ENCODE results near the gene PEPD. TPM values are rescaled to one million over a fixed set of nuclear protein-coding genes. Genes with fewer than 3 reads are reported as not detected.

The PEPD gene
- total RNA-seq, 2 donors from 2014 or later, result 52.2 to 67.9 TPM

DNA sequence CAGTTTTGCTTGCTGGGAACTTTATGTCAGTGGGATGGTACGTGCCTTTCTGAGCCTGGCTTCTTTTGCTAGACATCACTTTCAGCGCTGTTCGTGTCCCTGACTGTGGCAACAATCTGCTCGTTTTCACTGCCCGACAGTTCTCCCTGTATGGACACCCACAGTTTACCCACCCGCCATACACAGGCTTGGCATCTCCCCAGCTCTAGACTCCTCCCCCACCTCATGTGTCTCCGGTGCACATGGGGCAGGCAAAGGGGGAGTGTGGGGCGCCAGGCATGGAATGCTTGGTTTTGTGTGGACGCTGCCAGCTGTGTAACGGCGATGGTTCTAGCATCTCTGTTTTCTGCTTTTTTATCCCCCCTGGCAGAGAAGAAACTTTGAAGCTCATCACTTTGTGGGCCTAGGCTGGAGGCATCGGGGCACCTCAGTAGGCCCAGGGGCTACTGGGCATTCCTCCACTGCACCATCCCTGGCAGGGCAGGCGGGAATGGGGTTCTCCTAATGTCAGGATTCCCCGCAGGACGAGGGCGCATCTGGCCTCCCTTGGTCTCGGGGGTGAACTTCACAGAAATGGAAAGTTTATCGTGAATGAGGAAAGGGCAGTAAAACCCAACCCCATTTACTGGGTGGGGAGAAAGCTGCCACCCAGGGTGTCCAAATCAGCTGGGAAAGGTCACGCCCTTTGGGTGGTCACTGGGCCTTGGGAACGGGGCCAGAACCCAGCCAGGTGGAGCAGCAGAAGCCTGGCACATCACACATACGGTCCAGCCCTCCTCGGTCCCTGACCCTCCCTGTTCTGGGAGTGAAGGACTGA is 87.3 kb downstream of the PEPD start:
- no peak for DNase-seq
- no peak overlapping the region for H3K27ac Mint-ChIP-seq
- H3K4me1 ChIP-seq (ENCODE audit: control insufficient read depth, insufficient read depth, low read length), result no peaks in the 10 kb centered on the region
- no peak overlapping the region for H3K4me3 ChIP-seq (ENCODE audit: low read length)
- WGBS, 2 experiments (ENCODE audit: insufficient coverage in 1 of 2, insufficient read length in 1 of 2), result 92 to 97% methylated on average over 4 to 22 of the region's 22 CpGs
- no peaks in the 10 kb centered on the region for H3K36me3 ChIP-seq (ENCODE audit: control insufficient read depth, insufficient read depth, low read length)
- no peak overlapping the region for H3K9ac ChIP-seq (ENCODE audit: extremely low read depth, low read length, poor library complexity, severe bottlenecking)
- no peaks in the 10 kb centered on the region for H3K36me3 Mint-ChIP-seq (ENCODE audit: low read depth)
- H3K27ac ChIP-seq (ENCODE audit: low read depth, low read length), result peak overlapping the region; percentile 83
- TF ChIP-seq, protein P1, sequence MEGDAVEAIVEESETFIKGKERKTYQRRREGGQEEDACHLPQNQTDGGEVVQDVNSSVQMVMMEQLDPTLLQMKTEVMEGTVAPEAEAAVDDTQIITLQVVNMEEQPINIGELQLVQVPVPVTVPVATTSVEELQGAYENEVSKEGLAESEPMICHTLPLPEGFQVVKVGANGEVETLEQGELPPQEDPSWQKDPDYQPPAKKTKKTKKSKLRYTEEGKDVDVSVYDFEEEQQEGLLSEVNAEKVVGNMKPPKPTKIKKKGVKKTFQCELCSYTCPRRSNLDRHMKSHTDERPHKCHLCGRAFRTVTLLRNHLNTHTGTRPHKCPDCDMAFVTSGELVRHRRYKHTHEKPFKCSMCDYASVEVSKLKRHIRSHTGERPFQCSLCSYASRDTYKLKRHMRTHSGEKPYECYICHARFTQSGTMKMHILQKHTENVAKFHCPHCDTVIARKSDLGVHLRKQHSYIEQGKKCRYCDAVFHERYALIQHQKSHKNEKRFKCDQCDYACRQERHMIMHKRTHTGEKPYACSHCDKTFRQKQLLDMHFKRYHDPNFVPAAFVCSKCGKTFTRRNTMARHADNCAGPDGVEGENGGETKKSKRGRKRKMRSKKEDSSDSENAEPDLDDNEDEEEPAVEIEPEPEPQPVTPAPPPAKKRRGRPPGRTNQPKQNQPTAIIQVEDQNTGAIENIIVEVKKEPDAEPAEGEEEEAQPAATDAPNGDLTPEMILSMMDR (conservative IDR thresholded peaks at IDR 0.05), result no peak
- no peak overlapping the region for H3K4me3 Mint-ChIP-seq
- no peaks in the 10 kb centered on the region for H3K27me3 Mint-ChIP-seq (ENCODE audit: insufficient read depth)
- no peaks in the 10 kb centered on the region for H3K4me1 Mint-ChIP-seq
- H3K9me3 Mint-ChIP-seq, result no peaks in the 10 kb centered on the region
- H3K9me3 ChIP-seq (ENCODE audit: control insufficient read depth, low read length), result no peaks in the 10 kb centered on the region
- H3K27me3 ChIP-seq (ENCODE audit: control insufficient read depth, insufficient read depth, low read length, poor library complexity, severe bottlenecking), result no peaks in the 10 kb centered on the region

DNA sequence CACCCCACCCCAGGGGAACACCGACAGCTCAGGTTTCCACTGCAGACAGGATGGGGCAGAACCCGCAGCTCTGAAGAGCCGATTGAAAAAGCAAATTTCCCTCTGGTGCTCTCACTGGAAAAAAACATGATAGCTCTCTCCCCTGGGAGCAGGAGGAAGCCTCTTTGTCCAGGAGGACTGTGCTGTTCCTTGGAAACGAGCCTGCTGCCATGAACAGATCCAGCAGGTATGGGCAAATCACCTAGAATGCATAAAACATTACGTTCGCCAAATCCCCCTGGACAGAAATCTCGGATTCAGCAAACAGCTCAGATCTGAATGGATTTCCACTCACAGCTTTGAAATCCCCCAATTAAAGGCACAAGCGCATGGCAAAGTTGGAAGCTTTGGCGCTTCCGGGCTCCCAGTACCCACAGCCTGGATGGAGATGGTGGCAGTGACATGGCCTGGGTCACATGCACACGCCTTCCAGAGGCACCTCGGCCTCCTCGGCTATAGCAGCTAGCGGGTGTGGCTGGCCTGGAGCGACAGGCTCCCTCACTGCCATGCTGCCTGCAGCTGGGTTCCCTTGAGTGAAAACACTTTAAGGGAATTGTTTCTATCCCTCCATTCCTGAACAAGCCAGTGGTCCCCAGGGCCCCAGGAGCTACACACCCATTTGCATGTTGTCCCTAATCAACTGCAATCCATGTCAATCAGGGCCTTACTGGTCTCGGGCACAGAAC is 89.0 kb downstream of the PEPD start:
- Histone ChIP-seq H3K9me3 (ENCODE audit: control insufficient read depth, low read length) (no peaks in the 10 kb centered on the region), H3K27ac (ENCODE audit: low read depth, low read length) (no peak overlapping the region), H3K36me3 (ENCODE audit: control insufficient read depth, insufficient read depth, low read length) (no peaks in the 10 kb centered on the region), H3K4me1 (ENCODE audit: control insufficient read depth, insufficient read depth, low read length) (no peaks in the 10 kb centered on the region), H3K4me3 (ENCODE audit: low read length) (no peak overlapping the region), H3K27me3 (ENCODE audit: control insufficient read depth, insufficient read depth, low read length, poor library complexity, severe bottlenecking) (no peaks in the 10 kb centered on the region), H3K9ac (ENCODE audit: extremely low read depth, low read length, poor library complexity, severe bottlenecking) (no peak overlapping the region)
- TF ChIP-seq, protein P1 (conservative IDR thresholded peaks at IDR 0.05), result no peak
- Mint-ChIP-seq H3K9me3 (no peaks in the 10 kb centered on the region), H3K4me1 (no peaks in the 10 kb centered on the region), H3K27ac (no peak overlapping the region), H3K36me3 (ENCODE audit: low read depth) (no peaks in the 10 kb centered on the region), H3K4me3 (no peak overlapping the region), H3K27me3 (ENCODE audit: insufficient read depth) (no peaks in the 10 kb centered on the region)
- WGBS, 2 experiments (ENCODE audit: insufficient coverage in 1 of 2, insufficient read length in 1 of 2), result 83 to 86% methylated on average over 13 to 16 of the region's 16 CpGs
- DNase-seq, result no peak

DNA sequence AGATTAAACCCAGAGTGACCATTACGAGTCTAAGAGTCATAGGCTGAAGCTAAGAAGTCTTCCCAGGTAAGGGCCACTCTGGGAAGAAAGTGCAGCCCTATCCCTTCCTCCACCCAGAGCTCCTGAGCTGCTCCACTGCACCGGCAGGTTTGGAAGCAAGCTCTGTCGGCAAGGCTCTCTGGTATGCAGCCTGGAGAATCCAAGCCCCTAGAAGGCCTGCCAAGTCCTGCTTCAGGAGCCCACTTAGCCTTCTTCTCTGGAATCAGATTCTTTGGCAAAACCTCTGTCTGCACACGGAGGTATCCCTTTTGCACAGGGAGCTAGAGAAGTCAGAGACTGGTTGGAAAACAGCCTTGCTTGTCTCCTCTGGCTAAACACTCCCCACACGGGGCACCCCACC is 89.6 kb downstream of the PEPD start:
- Mint-ChIP-seq H3K36me3 (ENCODE audit: low read depth) (no peaks in the 10 kb centered on the region), H3K27ac (no peak overlapping the region), H3K27me3 (ENCODE audit: insufficient read depth) (no peaks in the 10 kb centered on the region), H3K4me3 (no peak overlapping the region), H3K9me3 (no peaks in the 10 kb centered on the region), H3K4me1 (peaks cover under 1% of the 10 kb centered on the region)
- DNase-seq, result no peak
- H3K4me3 ChIP-seq (ENCODE audit: low read length), result no peak overlapping the region
- no peaks in the 10 kb centered on the region for H3K4me1 ChIP-seq (ENCODE audit: control insufficient read depth, insufficient read depth, low read length)
- H3K27ac ChIP-seq (ENCODE audit: low read depth, low read length), result no peak overlapping the region
- TF ChIP-seq, protein P1 (conservative IDR thresholded peaks at IDR 0.05), result no peak
- no peaks in the 10 kb centered on the region for H3K36me3 ChIP-seq (ENCODE audit: control insufficient read depth, insufficient read depth, low read length)
- no peaks in the 10 kb centered on the region for H3K9me3 ChIP-seq (ENCODE audit: control insufficient read depth, low read length)
- H3K9ac ChIP-seq (ENCODE audit: extremely low read depth, low read length, poor library complexity, severe bottlenecking), result no peak overlapping the region
- H3K27me3 ChIP-seq (ENCODE audit: control insufficient read depth, insufficient read depth, low read length, poor library complexity, severe bottlenecking), result no peaks in the 10 kb centered on the region
- WGBS, 2 experiments (ENCODE audit: insufficient coverage in 1 of 2, insufficient read length in 1 of 2), result 65 to 69% methylated on average over 2 to 5 of the region's 5 CpGs

Measured in endodermal cell (in vitro differentiated cells).